ENCODE data around the gene TBX21.
A peak's percentile ranks its signal among the peaks of the same experiment; 100 is the strongest.

The TBX21 gene

DNA sequence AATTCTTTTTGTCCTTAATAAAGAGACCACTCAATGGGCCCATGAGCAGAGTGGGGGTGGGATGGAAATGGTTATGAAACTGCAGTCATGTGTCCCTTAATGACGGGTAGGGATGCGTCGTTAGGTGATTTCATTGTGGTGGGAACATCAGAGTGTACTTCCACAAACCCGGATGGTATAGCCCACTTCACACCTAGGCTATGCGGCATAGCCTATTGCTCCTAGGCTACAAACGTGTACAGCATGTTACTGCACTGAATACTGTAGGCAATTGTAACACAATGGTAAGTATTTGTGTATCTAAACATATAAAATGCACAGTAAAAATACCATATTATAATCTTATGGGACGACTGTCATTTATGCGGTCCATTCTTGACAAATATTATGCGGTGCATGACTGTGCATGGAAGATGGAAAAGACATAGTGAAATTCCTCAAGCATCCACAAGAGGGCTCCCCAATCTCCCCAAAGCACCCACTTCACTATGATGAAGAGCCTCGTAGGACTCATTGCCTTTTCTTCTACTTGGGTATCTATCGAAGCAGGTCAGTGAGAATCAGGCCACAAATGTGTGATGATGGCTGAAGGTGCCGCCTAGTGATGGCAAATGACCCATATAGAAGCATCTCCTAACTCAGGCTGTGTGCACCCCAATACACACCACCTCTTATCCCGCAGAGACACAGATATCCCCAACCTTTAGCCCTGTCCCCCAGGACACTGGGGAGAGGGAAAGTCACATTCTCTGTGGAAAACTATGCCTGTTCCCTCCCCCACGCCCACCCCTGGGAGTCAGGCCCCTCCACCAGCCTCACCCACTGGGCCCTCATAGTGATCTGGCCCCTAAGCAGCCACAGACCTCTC lies 43.5 kb downstream of the TBX21 start:
- DNase-seq, result peak in 1 of 2 experiments; percentile 55

DNA sequence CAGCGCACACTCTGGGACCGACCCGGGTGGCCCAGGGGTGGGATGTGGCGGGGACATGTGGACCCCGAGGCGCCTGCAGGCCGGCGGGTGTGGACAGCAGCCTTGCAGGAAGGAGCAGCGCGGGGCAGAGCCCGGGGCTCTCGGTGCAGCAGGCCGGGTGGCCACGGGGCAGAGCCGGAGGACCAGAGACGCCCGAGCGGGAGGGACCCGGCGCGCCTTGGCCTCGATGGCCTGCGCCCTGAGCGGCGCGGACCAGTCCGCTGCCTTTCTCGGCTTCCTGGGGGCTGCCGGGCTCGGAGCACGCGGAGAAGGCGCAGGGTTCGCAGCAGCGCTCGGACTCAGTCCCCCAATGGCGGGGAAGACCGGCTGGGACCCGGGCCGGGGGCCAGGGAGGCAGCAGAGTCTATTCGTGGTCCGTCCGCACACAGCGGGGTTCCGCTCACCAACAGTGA lies 45.2 kb downstream of the TBX21 start:
- DNase-seq, result no peak

DNA sequence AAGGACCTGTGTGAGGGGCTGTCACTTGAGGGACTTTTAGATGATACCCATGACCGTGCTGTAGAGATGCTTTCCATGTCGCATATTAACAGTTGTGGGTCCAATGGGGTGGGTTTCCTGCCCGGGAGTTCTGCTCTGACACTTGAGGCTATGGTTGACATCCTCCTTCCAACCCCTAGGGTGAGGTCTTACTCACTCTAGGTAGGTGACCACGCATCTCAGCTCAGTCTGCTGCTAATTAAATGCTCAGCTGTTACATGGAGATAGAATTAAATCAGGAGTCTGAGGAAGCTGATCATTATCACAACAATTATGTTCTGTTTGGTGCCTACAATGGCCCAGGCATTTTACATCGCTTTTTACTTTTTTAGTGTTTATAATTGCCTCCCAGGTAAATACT lies 48.4 kb downstream of the TBX21 start:
- DNase-seq, result no peak

DNA sequence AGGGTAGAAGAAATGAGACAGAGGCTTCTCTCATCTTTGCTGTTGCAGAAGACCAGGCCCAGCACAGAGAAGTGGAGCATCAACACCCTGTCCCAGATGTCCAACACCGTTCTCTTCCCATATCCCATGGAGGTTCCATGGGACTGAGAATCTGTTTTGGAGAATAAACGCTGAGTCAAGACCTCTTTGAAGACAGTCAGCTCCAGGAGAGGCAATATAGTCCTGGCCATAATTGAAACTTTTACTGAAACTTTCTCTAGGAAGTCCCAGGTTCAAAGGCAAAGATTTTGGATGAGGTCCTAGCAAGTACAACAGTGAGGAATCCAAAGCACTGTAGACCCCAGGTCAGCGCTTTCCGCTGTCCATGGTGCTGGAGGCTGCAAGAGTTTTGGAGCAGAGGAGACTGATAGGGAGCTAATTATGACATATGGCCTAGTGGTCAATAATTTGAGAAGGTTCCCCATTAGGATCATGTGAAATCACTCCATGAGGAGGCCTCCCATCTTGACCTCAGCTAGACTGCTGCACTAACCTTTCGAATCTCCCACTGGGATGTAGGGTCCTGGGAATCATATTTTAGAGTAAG lies 52.6 kb downstream of the TBX21 start:
- no peak for DNase-seq

DNA sequence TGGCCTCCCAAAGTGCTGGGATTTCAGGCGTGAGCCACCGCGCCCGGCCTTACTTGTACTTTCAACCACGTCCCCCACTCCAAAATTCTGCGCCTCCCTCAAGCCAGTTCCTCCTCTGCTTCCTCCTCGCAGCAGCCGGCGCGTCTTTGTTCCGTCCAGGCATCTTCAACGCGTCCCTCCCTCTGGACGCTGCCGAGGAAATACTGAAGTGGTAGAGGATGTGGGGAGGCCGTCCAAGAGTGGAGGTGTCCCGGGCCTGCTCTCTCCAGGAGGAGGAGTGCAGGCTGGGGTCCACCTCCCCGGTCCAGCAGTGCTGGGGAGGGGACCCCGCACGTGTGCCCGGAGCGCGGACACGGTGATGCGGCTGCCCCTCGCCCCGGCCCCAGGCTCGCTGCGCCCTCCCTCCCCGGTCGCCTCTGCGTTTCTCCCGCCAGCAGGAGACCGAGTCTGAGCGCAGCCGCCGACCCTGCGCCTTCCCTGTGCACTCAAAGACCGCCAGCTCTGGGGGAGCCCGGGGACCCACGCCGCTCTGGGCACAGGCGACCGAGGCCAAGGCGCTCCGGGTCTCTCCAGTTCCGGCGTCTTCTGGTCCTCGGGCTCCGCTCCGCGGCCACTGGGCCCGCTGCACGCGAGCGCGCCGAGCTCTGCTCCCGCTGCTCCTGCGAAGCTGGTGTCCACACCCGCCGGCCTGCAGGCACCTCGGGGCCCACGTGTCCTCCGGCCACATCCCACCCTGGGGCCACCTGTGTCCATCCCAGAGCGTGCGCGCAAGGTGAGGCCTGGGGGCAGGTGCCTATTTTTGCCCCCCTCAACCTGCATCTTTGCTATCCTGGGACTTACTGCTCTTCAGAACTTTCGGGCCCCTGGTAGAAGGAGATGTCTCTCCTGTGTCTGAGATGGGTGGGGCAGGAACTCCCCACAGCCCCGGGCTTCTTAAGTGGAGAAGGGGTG lies 56.9 kb downstream of the TBX21 start:
- peak; percentile 17 to 54 for DNase-seq

DNA sequence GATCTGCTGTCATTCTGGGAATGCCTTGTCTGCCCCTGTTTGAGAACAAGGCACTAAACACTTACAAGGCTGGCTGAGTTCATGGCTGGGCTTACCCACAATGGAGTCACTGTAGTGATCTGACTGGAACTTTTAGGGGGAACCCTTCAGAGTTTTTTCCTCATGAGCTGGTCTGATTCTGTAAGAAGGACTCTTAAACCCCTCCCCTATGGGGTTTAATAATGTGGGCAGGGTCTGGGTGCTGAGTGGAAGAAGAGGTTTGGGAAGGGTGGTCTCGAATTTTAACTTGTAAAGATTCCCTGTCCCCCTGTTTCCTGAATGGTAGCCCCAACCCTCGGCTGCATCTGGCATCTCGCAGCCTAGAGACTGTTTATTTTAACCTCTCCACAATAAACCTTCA lies 58.0 kb downstream of the TBX21 start:
- DNase-seq, result no peak

DNA sequence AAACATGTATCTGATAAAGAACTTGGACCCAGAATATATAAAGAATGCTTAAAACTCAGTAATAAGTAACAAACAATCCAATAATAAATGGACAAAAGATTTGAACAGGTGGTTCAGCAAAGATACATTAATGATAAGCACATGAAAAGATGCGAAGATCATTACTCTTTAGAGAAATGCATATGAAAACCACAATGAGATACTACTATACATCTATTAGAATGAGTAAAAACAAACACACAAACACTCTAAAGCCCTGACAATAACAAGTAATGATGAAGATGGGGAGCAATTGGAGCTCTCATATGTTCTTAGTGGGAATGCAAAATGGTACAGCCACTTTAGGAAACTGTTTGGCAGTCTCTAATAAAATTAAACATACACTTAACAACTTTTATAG lies 59.4 kb downstream of the TBX21 start:
- no peak for DNase-seq

DNA sequence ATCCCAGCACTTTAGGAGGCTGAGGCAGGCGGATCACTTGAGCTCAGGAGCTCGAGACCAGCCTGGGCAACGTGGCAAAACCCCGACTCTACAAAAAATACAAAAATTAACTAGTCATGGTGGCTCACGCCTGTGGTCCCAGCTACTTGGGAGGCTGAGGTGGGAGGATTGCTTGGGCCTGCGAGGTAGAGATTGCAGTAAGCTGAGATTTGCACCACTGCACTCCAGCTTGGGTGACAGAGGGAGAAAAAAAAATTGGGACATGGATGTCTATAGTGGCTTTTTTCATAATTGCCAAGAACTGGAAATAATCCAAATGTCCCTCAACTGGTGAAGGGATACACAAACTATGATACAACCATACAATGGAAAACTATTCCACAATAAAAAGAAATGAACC lies 59.9 kb downstream of the TBX21 start:
- no peak for DNase-seq
